Measurements from ENCODE around the gene WNT5B. TPM values are rescaled to one million over a fixed set of nuclear protein-coding genes. Genes with fewer than 3 reads are reported as not detected.

The WNT5B gene
- total and polyA plus RNA-seq, 2 donors (not counting 1 experiment from before 2014, with no cell fraction given), result 0.33 to 0.57 TPM

DNA sequence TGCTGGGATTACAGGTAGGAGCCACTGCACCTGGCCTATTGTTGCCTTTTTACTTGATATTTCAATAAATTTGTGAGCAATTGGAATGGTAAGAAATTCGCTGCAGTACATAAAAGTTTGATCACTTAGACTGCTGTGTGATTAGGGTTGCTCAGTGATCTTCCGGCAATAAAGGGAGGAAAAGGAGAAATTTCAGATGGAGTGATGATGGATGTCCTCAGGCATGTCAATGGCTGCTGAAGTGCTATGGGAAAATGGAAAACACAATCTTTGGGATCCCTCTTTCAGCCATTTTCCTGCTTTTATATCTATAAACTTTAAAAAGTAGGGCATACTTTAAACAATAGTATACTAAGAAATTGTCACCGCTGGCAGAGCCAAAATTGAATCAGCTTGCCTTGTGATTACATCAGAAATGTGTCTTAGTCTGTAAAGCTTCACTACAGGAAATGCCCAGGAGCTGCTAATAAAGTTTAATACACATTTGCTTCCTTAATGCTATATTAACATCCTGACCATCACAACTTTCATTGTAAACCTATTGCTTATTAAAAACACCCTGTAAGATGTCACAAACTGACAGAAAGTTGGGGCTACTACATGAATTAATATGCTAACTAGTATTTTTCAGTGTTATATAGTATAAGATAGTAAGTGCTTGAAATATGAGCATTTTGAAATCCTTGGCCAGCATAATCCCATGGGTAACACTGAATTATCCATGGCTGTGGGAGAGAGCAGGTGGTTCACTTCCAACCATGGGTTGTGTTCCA lies 20.9 kb upstream of the WNT5B start:
- no peaks in the 10 kb centered on the region for H3K36me3 ChIP-seq (replicated peaks in 1 of 2; ENCODE audit: control extremely low read depth in 1 of 2, control insufficient read depth in 1 of 2, extremely low read depth in 1 of 2, insufficient read depth in 2 of 2, low read length in 1 of 2)
- Mint-ChIP-seq H3K9me3 (ENCODE audit: insufficient read depth) (no peaks in the 10 kb centered on the region), H3K27me3 (peaks cover 3% of the 10 kb centered on the region), H3K27ac (no peak overlapping the region), H3K4me3 (no peak overlapping the region), H3K4me1 (peaks cover 16% of the 10 kb centered on the region)
- peaks cover 5 to 13% of the 10 kb centered on the region in 2 donors for H3K4me1 ChIP-seq (ENCODE audit: control insufficient read depth in 2 of 2, insufficient read depth in 2 of 2, low read length in 2 of 2)
- H3K9me3 ChIP-seq (ENCODE audit: control extremely low read depth in 1 of 3, control insufficient read depth in 2 of 3, insufficient read depth in 1 of 3, low read length in 2 of 3), result no peaks in the 10 kb centered on the region
- no peaks in the 10 kb centered on the region for H3K27me3 ChIP-seq (replicated peaks in 1 of 4; ENCODE audit: control extremely low read depth in 1 of 4, control insufficient read depth in 3 of 4, insufficient read depth in 4 of 4, low read length in 3 of 4)
- ChIA-PET CTCF (interaction anchor here (0.6 to 1.5 kb wide), 3 partner anchors 27 to 1016 kb away, joined by 3 to 6 read pairs (median 4); no protein-coding TSS in a partner anchor), POLR2A (no interaction called here)
- no peak overlapping the region for H3K4me2 ChIP-seq (replicated peaks; ENCODE audit: low read depth, low read length, poor library complexity, severe bottlenecking)
- no peaks in the 10 kb centered on the region for H4K20me1 ChIP-seq (ENCODE audit: control insufficient read depth, insufficient read depth, low read length, poor library complexity, severe bottlenecking)
- H3K4me3 ChIP-seq (ENCODE audit: control extremely low read depth in 1 of 5, extremely low read depth in 1 of 5, insufficient read depth in 1 of 5, low read depth in 2 of 5, low read length in 4 of 5), result no peak overlapping the region
- no peak overlapping the region for H3K9ac ChIP-seq (ENCODE audit: low read length)
- intact Hi-C loops (cut with micrococcal nuclease), result loop anchor here (5.0 kb wide), 1 partner anchor 406 kb away; no protein-coding TSS in a partner anchor
- no peak for ATAC-seq (ENCODE audit: low read depth)
- 100% methylated on average over 3 of the region's 3 CpGs for WGBS (ENCODE audit: insufficient coverage)
- H3K27ac ChIP-seq (ENCODE audit: low read length in 2 of 2), result no peak overlapping the region
- peaks cover 4% of the 10 kb centered on the region for H3K79me2 ChIP-seq (ENCODE audit: control insufficient read depth, insufficient read depth, low read length)
- DNase-seq, result no peak
- no peak overlapping the region for H2AFZ ChIP-seq (ENCODE audit: insufficient read depth, low read depth, low read length, poor library complexity, severe bottlenecking)
- TF ChIP-seq, protein P1, sequence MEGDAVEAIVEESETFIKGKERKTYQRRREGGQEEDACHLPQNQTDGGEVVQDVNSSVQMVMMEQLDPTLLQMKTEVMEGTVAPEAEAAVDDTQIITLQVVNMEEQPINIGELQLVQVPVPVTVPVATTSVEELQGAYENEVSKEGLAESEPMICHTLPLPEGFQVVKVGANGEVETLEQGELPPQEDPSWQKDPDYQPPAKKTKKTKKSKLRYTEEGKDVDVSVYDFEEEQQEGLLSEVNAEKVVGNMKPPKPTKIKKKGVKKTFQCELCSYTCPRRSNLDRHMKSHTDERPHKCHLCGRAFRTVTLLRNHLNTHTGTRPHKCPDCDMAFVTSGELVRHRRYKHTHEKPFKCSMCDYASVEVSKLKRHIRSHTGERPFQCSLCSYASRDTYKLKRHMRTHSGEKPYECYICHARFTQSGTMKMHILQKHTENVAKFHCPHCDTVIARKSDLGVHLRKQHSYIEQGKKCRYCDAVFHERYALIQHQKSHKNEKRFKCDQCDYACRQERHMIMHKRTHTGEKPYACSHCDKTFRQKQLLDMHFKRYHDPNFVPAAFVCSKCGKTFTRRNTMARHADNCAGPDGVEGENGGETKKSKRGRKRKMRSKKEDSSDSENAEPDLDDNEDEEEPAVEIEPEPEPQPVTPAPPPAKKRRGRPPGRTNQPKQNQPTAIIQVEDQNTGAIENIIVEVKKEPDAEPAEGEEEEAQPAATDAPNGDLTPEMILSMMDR (IDR thresholded peaks at IDR 0.05), result no peak
- TF ChIP-seq EZH2 (IDR thresholded peaks at IDR 0.05; ENCODE audit: borderline replicate concordance, insufficient read depth, low read depth, low read length, poor library complexity, severe bottlenecking), result no peak

DNA sequence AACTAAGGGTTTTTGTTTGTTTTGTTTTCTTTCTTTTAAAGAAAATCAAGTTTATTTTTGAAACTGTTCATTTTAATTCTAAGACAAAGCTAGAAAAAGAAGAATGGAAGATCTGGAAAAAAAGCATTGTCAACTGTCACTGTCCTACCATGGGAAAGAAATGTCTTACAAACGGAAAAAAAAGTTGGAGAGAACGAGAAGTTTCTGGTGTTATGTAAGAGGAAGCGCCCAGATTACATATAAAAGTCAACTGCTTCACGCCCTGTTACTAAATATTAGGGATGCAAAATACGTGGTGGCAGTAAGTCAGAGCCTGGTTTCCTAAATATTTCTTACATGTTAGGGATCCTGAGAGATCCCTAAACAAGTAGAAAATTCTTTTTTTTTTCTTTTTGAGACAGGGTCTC lies 20.3 kb upstream of the WNT5B start:
- H3K4me2 ChIP-seq (replicated peaks; ENCODE audit: low read depth, low read length, poor library complexity, severe bottlenecking), result no peak overlapping the region
- CTCF ChIA-PET, result interaction anchor here (0.6 to 1.5 kb wide), 3 partner anchors 26 to 1016 kb away, joined by 3 to 6 read pairs (median 4); no protein-coding TSS in a partner anchor
- POLR2A ChIA-PET, result no interaction called here
- peaks cover 4% of the 10 kb centered on the region for H3K79me2 ChIP-seq (ENCODE audit: control insufficient read depth, insufficient read depth, low read length)
- intact Hi-C loops (cut with micrococcal nuclease), result loop anchor here (5.0 kb wide), 1 partner anchor 406 kb away; no protein-coding TSS in a partner anchor
- no peak for DNase-seq
- peak overlapping the region; percentile 22 for H2AFZ ChIP-seq (ENCODE audit: insufficient read depth, low read depth, low read length, poor library complexity, severe bottlenecking)
- H3K9ac ChIP-seq (ENCODE audit: low read length), result no peak overlapping the region
- peaks cover 5 to 13% of the 10 kb centered on the region in 2 donors for H3K4me1 ChIP-seq (ENCODE audit: control insufficient read depth in 2 of 2, insufficient read depth in 2 of 2, low read length in 2 of 2)
- H3K9me3 ChIP-seq (ENCODE audit: control extremely low read depth in 1 of 3, control insufficient read depth in 2 of 3, insufficient read depth in 1 of 3, low read length in 2 of 3), result no peaks in the 10 kb centered on the region
- no peak overlapping the region for H3K4me3 ChIP-seq (ENCODE audit: control extremely low read depth in 1 of 5, extremely low read depth in 1 of 5, insufficient read depth in 1 of 5, low read depth in 2 of 5, low read length in 4 of 5)
- ATAC-seq (ENCODE audit: low read depth), result no peak
- Mint-ChIP-seq H3K4me3 (no peak overlapping the region), H3K9me3 (ENCODE audit: insufficient read depth) (no peaks in the 10 kb centered on the region), H3K27ac (no peak overlapping the region), H3K27me3 (peaks cover 3% of the 10 kb centered on the region), H3K4me1 (peaks cover 16% of the 10 kb centered on the region)
- no peaks in the 10 kb centered on the region for H3K36me3 ChIP-seq (replicated peaks in 1 of 2; ENCODE audit: control extremely low read depth in 1 of 2, control insufficient read depth in 1 of 2, extremely low read depth in 1 of 2, insufficient read depth in 2 of 2, low read length in 1 of 2)
- no peak for TF ChIP-seq EZH2 (IDR thresholded peaks at IDR 0.05; ENCODE audit: borderline replicate concordance, insufficient read depth, low read depth, low read length, poor library complexity, severe bottlenecking)
- TF ChIP-seq, protein P1 (IDR thresholded peaks at IDR 0.05), result no peak
- no peak overlapping the region for H3K27ac ChIP-seq (ENCODE audit: low read length in 2 of 2)
- no CpG with 5 or more reads among the region's 5 CpGs for WGBS (ENCODE audit: insufficient coverage)
- no peaks in the 10 kb centered on the region for H4K20me1 ChIP-seq (ENCODE audit: control insufficient read depth, insufficient read depth, low read length, poor library complexity, severe bottlenecking)
- H3K27me3 ChIP-seq (replicated peaks in 1 of 4; ENCODE audit: control extremely low read depth in 1 of 4, control insufficient read depth in 3 of 4, insufficient read depth in 4 of 4, low read length in 3 of 4), result no peaks in the 10 kb centered on the region
